Loucy (cell line): Measurements from ENCODE around the gene MRPL33.

Experiments used
- H2AFZ ChIP-seq: fragments of 200-600 bp; sonication (generic); 2 replicates; pipeline ENCODE4 v1.6.0; 2016; ENCODE audit warnings: antibody characterized with exemption, mild to moderate bottlenecking, low read length, moderate library complexity
- H3F3A ChIP-seq: fragments of 200-600 bp; 2 replicates; pipeline ENCODE4 v1.6.0; 2016; ENCODE audit warnings: antibody characterized with exemption, low read depth, mild to moderate bottlenecking
- H3K27me3 ChIP-seq: fragments of 200-600 bp; sonication (generic); 2 replicates; pipeline ENCODE4 v1.6.1; 2014; ENCODE audit warnings: low read length, mild to moderate bottlenecking; ENCODE audit not compliant: insufficient read depth, poor library complexity, severe bottlenecking
- H3K36me3 ChIP-seq: fragments of 200-600 bp; sonication (generic); 2 replicates; pipeline ENCODE4 v1.6.1; 2016; ENCODE audit warnings: low read length; ENCODE audit not compliant: insufficient read depth
- H3K4me1 ChIP-seq: fragments of 200-600 bp; sonication (generic); 2 replicates; pipeline ENCODE4 v1.5.1; 2014; ENCODE audit warnings: low read length, mild to moderate bottlenecking; ENCODE audit not compliant: insufficient read depth, poor library complexity, severe bottlenecking
- H3K4me2 ChIP-seq: fragments of 200-600 bp; sonication (generic); 2 replicates; pipeline ENCODE4 v1.6.0; 2014; ENCODE audit warnings: antibody characterized with exemption, low read length, low read depth, mild to moderate bottlenecking; ENCODE audit not compliant: poor library complexity, severe bottlenecking
- H3K4me3 ChIP-seq: fragments of 200-600 bp; sonication (generic); 2 replicates; pipeline ENCODE4 v1.5.1; 2014; ENCODE audit warnings: low read length, mild to moderate bottlenecking, mixed read lengths; ENCODE audit not compliant: poor library complexity, severe bottlenecking
- H3K79me2 ChIP-seq: fragments of 200-600 bp; sonication (generic); 2 replicates; pipeline ENCODE4 v1.6.1; 2014; ENCODE audit warnings: low read length; ENCODE audit not compliant: insufficient read depth
- H3K9ac ChIP-seq: fragments of 200-600 bp; sonication (generic); 2 replicates; pipeline ENCODE4 v1.6.0; 2014; ENCODE audit warnings: mild to moderate bottlenecking, low read depth, low read length, moderate library complexity; ENCODE audit not compliant: poor library complexity, severe bottlenecking
- H3K9me2 ChIP-seq: fragments of 200-600 bp; sonication (generic); replicated peaks from 2 replicates; pipeline ENCODE4 v1.6.1; 2016; ENCODE audit warnings: low read depth, low read length, mixed read lengths
- H3K9me3 ChIP-seq: fragments of 200-600 bp; sonication (generic); 2 replicates; pipeline ENCODE4 v1.6.1; 2014; ENCODE audit warnings: mild to moderate bottlenecking, antibody characterized with exemption, low read length, low read depth; ENCODE audit not compliant: insufficient read depth
- H4K20me1 ChIP-seq: fragments of 200-600 bp; sonication (generic); 2 replicates; pipeline ENCODE4 v1.6.0; 2014; ENCODE audit warnings: antibody characterized with exemption, low read length, mild to moderate bottlenecking; ENCODE audit not compliant: insufficient read depth, poor library complexity, severe bottlenecking
- CTCF ChIP-seq: fragments of 200-600 bp; sonication (generic); conservative IDR thresholded peaks from 2 replicates; pipeline ENCODE4 v1.5.1; 2014; ENCODE audit warnings: mild to moderate bottlenecking, antibody characterized with exemption, low read length
- EZH2phosphoT487 ChIP-seq: fragments of 200-600 bp; IDR thresholded peaks from 2 replicates; pipeline ENCODE4 v1.6.1; 2018; ENCODE audit warnings: antibody characterized with exemption, mild to moderate bottlenecking, moderate library complexity, borderline replicate concordance

MRPL33 gene

GRCh38 chr2:27796791-27797765 is 25.6 kb downstream of the MRPL33 start:
- Histone ChIP-seq H3K9me3 (no peaks in the 10 kb centered on the region), H2AFZ (no peak overlapping the region), H3K9ac (no peak overlapping the region), H3K36me3 (no peaks in the 10 kb centered on the region), H3K4me1 (peaks cover 5% of the 10 kb centered on the region), H3K79me2 (no peaks in the 10 kb centered on the region), H3F3A (no peaks in the 10 kb centered on the region), H3K27me3 (no peaks in the 10 kb centered on the region), H3K9me2 (no peaks in the 10 kb centered on the region), H3K4me3 (no peak overlapping the region), H4K20me1 (no peaks in the 10 kb centered on the region), H3K4me2 (no peak overlapping the region)
- TF ChIP-seq CTCF = no peak
- no peak for TF ChIP-seq EZH2phosphoT487

- no peaks in the 10 kb centered on the region for H3K9me3 ChIP-seq
Observed at GRCh38 chr2:27797841-27798240, 26.3 kb downstream of the MRPL33 start.

GRCh38 chr2:27798486-27798885 is 27.0 kb downstream of the MRPL33 start:
- H3K4me2 ChIP-seq = no peak overlapping the region
- no peak overlapping the region for H2AFZ ChIP-seq
- TF ChIP-seq CTCF = no peak
- no peak for TF ChIP-seq EZH2phosphoT487
- H4K20me1 ChIP-seq = no peaks in the 10 kb centered on the region
- no peaks in the 10 kb centered on the region for H3K9me2 ChIP-seq
- H3K9ac ChIP-seq = no peak overlapping the region
- no peaks in the 10 kb centered on the region for H3K4me1 ChIP-seq
- no peaks in the 10 kb centered on the region for H3F3A ChIP-seq
- H3K27me3 ChIP-seq = no peaks in the 10 kb centered on the region
- no peaks in the 10 kb centered on the region for H3K36me3 ChIP-seq
- no peaks in the 10 kb centered on the region for H3K79me2 ChIP-seq
- no peak overlapping the region for H3K4me3 ChIP-seq
- no peaks in the 10 kb centered on the region for H3K9me3 ChIP-seq

More at GRCh38 chr2:27797841-27798240, 26.3 kb downstream of the MRPL33 start:
- Histone ChIP-seq H2AFZ (no peak overlapping the region), H3K9me2 (no peaks in the 10 kb centered on the region), H3K27me3 (no peaks in the 10 kb centered on the region), H3K79me2 (no peaks in the 10 kb centered on the region), H3K36me3 (no peaks in the 10 kb centered on the region), H3F3A (no peaks in the 10 kb centered on the region), H4K20me1 (no peaks in the 10 kb centered on the region), H3K4me2 (no peak overlapping the region), H3K9ac (no peak overlapping the region), H3K4me1 (peaks cover under 1% of the 10 kb centered on the region), H3K4me3 (no peak overlapping the region)
- TF ChIP-seq CTCF (no peak), EZH2phosphoT487 (no peak)
